ENCODE measurements around the gene WARS2.
"Not testable (repeated sequence)": the region's sequence is repeated elsewhere in the genome, so short reads cannot be mapped to it uniquely, and the experiment has no call there.

The WARS2 gene

GRCh38 chr1:119160866-119161265 lies 20.4 kb upstream of the WARS2 start:
- H3K9me3 ChIP-seq: peaks cover 22% of the 10 kb centered on the region
- H3K36me3 ChIP-seq: peaks cover 48% of the 10 kb centered on the region
- no peaks in the 10 kb centered on the region for H3K27me3 ChIP-seq
- peaks cover 13% of the 10 kb centered on the region for H3K4me1 ChIP-seq
- TF ChIP-seq Cebpa-rat (IDR thresholded peaks at IDR 0.05): no peak
- no peak overlapping the region for H3K27ac ChIP-seq
- no peaks in the 10 kb centered on the region for H4K20me1 ChIP-seq
- H3K9ac ChIP-seq: no peak overlapping the region
- H3K4me2 ChIP-seq: no peak overlapping the region
- no peak overlapping the region for H3K4me3 ChIP-seq

DNA sequence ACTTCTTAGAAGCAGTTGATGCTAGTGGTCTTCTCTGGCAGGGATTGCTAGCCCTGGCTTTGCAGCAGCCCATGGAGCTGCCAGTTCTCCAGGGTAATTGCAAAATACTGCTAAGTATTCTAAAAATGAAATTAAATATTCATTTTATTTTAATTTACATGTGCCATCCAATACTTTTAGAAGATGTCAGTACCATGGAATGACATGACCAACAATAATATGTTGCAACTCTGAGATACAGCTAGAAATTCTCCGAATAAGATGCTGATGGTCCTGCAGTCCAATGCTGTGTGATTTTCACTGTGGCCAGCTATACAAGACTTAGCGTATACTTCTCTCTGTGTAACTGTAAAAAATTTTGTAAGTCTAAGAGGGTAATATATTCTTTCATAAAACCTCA lies 20.0 kb upstream of the WARS2 start:
- Histone ChIP-seq H3K4me2 (no peak overlapping the region), H3K4me1 (peaks cover 13% of the 10 kb centered on the region), H3K27me3 (no peaks in the 10 kb centered on the region), H3K27ac (no peak overlapping the region), H3K36me3 (peaks cover 48% of the 10 kb centered on the region), H3K9me3 (peaks cover 22% of the 10 kb centered on the region), H4K20me1 (no peaks in the 10 kb centered on the region), H3K9ac (no peak overlapping the region), H3K4me3 (no peak overlapping the region)
- no peak for TF ChIP-seq Cebpa-rat (IDR thresholded peaks at IDR 0.05)

- Histone ChIP-seq H3K27ac (no peak overlapping the region), H3K4me3 (no peak overlapping the region), H4K20me1 (no peaks in the 10 kb centered on the region), H3K9ac (no peak overlapping the region), H3K4me1 (peaks cover 13% of the 10 kb centered on the region), H3K4me2 (no peak overlapping the region), H3K9me3 (peaks cover 22% of the 10 kb centered on the region), H3K27me3 (no peaks in the 10 kb centered on the region), H3K36me3 (peaks cover 48% of the 10 kb centered on the region)
- no peak for TF ChIP-seq Cebpa-rat (IDR thresholded peaks at IDR 0.05)
Measured at GRCh38 chr1:119159966-119160365, 19.5 kb upstream of the WARS2 start.

GRCh38 chr1:119159111-119159510 lies 18.7 kb upstream of the WARS2 start:
- peaks cover 22% of the 10 kb centered on the region for H3K9me3 ChIP-seq
- H3K4me1 ChIP-seq: peaks cover 13% of the 10 kb centered on the region
- no peak for TF ChIP-seq Cebpa-rat (IDR thresholded peaks at IDR 0.05)
- 0 out of 2 replicates have a peak overlapping the region, but pooled peaks have one; percentile 1 for H3K4me2 ChIP-seq
- H3K27ac ChIP-seq: no peak overlapping the region
- peaks cover 48% of the 10 kb centered on the region for H3K36me3 ChIP-seq
- H4K20me1 ChIP-seq: no peaks in the 10 kb centered on the region
- H3K27me3 ChIP-seq: no peaks in the 10 kb centered on the region
- H3K4me3 ChIP-seq: no peak overlapping the region
- H3K9ac ChIP-seq: no peak overlapping the region

DNA sequence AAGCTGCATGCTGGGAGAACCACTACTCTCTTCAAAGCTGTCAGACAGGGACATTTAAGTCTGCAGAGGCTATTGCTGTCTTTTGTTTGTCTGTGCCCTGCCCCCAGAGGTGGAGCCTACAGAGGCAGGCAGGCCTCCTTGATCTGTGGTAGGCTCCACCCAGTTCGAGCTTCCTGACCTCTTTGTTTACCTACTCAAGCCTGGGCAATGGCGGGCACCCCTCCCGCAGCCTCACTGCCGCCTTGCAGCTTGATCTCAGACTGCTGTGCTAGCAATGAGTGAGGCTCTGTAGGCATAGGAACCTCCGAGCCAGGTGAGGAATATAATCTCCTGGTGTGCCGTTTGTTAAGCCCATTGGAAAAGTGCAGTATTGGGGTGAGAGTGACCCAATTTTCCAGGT lies 16.3 kb upstream of the WARS2 start:
- not testable (repeated sequence) for H3K9ac ChIP-seq, H3K4me2 ChIP-seq, H4K20me1 ChIP-seq, H3K4me3 ChIP-seq, H3K27ac ChIP-seq, H3K27me3 ChIP-seq
- Histone ChIP-seq H3K36me3 (peaks cover 39% of the 10 kb centered on the region), H3K4me1 (peaks cover 13% of the 10 kb centered on the region), H3K9me3 (peaks cover 22% of the 10 kb centered on the region)

GRCh38 chr1:119155069-119155468 lies 14.6 kb upstream of the WARS2 start:
- Histone ChIP-seq H3K36me3 (peaks cover 33% of the 10 kb centered on the region), H3K9me3 (peaks cover 22% of the 10 kb centered on the region), H3K4me1 (peaks cover 13% of the 10 kb centered on the region)
- not testable (repeated sequence) for H4K20me1 ChIP-seq, H3K27me3 ChIP-seq, H3K4me3 ChIP-seq, H3K27ac ChIP-seq, H3K9ac ChIP-seq, H3K4me2 ChIP-seq

- Histone ChIP-seq H3K36me3 (no peaks in the 10 kb centered on the region), H3K4me2 (no peak overlapping the region), H3K27me3 (no peaks in the 10 kb centered on the region), H3K9me3 (no peaks in the 10 kb centered on the region), H3K4me3 (no peak overlapping the region), H3K27ac (no peak overlapping the region), H4K20me1 (no peaks in the 10 kb centered on the region), H3K4me1 (no peaks in the 10 kb centered on the region), H3K9ac (no peak overlapping the region)
- no peak for TF ChIP-seq Cebpa-rat (IDR thresholded peaks at IDR 0.05)
Measured at GRCh38 chr1:119150150-119150549, 9.7 kb upstream of the WARS2 start.

DNA sequence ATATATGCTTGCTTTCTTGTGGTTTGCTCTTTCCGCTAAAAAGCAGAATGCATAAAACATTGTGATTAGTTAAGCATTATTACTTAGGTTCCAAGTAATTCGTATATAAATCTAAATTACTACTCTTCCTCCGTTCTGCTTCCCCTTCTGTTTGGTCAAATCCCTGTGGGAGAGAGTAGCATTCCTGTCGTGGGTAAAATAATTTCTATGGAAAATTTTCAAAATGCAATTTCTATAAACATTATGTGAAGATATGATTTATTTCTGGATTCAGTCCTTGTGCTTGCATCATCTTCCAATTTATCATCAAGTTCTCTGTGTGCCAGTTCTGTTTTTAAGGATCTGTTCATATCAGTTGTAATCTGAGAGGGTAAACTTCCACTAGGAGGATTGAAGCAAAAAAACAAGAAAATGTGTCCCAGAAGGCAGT lies 7.2 kb upstream of the WARS2 start:
- H3K36me3 ChIP-seq: peaks cover 6% of the 10 kb centered on the region; the same call in 1 of the 2 replicates
- no peak for TF ChIP-seq Cebpa-rat (IDR thresholded peaks at IDR 0.05)
- no peaks in the 10 kb centered on the region for H3K4me1 ChIP-seq
- no peak overlapping the region for H3K9ac ChIP-seq
- H4K20me1 ChIP-seq: no peaks in the 10 kb centered on the region
- H3K9me3 ChIP-seq: no peaks in the 10 kb centered on the region
- H3K27me3 ChIP-seq: no peaks in the 10 kb centered on the region
- no peak overlapping the region for H3K4me2 ChIP-seq
- H3K4me3 ChIP-seq: no peak overlapping the region
- no peak overlapping the region for H3K27ac ChIP-seq

DNA sequence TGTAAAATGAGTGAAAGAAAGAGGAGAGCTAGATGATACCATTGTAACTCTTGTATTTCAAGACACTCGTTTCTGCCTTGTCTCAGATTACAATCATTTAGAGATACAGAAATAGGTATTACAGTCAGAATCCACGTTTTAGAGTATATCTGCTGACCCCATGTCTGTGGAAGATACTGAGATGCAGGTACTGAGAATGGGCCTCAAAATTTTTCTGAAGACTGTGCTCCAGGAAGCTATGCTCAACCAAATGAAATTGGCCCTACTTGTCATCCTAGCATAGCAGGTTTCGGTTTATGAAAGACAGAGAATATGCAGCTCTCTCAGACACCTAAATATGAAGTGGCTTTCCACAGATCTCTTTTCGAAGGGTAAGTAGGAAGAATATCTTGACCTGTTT lies 6.0 kb upstream of the WARS2 start:
- no peak overlapping the region for H3K27ac ChIP-seq
- no peak overlapping the region for H3K4me2 ChIP-seq
- H3K36me3 ChIP-seq: peaks cover 6% of the 10 kb centered on the region; the same call in 1 of the 2 replicates
- no peak overlapping the region for H3K4me3 ChIP-seq
- H3K27me3 ChIP-seq: no peaks in the 10 kb centered on the region
- peaks cover 9% of the 10 kb centered on the region for H3K4me1 ChIP-seq
- no peaks in the 10 kb centered on the region for H4K20me1 ChIP-seq
- H3K9me3 ChIP-seq: no peaks in the 10 kb centered on the region
- no peak for TF ChIP-seq Cebpa-rat (IDR thresholded peaks at IDR 0.05)
- H3K9ac ChIP-seq: no peak overlapping the region

DNA sequence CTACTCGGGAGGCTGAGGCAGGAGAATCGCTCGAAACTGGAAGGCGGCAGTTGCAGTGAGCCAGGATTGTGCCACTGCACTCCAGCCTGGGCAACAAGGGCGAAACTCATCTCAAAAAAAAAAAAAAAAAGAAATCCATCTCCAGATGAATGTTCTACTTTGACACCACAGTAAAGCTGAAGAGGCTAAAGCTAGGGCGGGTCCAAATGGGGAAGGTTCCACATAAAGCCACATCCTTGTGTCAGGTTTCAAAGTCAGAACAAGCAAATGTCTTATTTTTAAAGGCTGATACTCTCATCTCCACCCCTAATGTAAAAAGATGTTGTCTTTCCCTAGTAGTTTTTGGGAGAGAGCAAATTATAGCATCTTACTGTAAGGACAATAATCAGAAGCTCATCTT lies 4.4 kb upstream of the WARS2 start:
- Histone ChIP-seq H4K20me1 (no peaks in the 10 kb centered on the region), H3K9ac (no peak overlapping the region), H3K4me2 (no peak overlapping the region), H3K9me3 (no peaks in the 10 kb centered on the region), H3K27ac (no peak overlapping the region), H3K4me3 (no peak overlapping the region), H3K4me1 (peaks cover 16% of the 10 kb centered on the region), H3K27me3 (no peaks in the 10 kb centered on the region), H3K36me3 (peaks cover 6% of the 10 kb centered on the region; the same call in 1 of the 2 replicates)
- TF ChIP-seq Cebpa-rat (IDR thresholded peaks at IDR 0.05): no peak

DNA sequence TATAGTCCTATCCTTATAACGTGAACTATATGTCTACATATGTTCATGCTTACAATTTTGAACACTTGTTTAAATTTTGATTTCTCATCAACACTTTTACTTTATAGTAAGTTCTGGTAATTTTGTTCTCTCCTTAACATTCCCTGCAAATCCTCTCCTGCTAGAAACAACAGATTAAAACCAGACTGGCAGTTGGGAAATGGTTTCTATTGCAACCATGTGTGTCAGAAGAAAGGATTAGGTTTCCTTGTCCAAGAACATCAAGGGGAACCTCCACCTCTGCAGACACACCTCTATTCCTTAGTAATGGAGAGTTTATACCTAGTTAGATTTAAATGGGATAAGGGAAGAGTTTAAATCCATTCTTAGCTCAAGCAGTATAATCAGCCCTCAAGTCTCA lies 3.3 kb upstream of the WARS2 start:
- Histone ChIP-seq H3K36me3 (peaks cover 6% of the 10 kb centered on the region; the same call in 1 of the 2 replicates), H3K4me2 (no peak overlapping the region), H3K9ac (no peak overlapping the region), H3K9me3 (no peaks in the 10 kb centered on the region), H3K4me1 (peaks cover 24% of the 10 kb centered on the region), H3K27me3 (no peaks in the 10 kb centered on the region), H3K4me3 (no peak overlapping the region), H4K20me1 (no peaks in the 10 kb centered on the region), H3K27ac (no peak overlapping the region)
- no peak for TF ChIP-seq Cebpa-rat (IDR thresholded peaks at IDR 0.05)
